ENCODE measurements around the gene RPS18. TPM values are rescaled to one million over a fixed set of nuclear protein-coding genes. Genes with fewer than 3 reads are reported as not detected.
A peak's percentile ranks its signal among the peaks of the same experiment; 100 is the strongest.

RPS18 gene
- total RNA-seq, 2 donors from 2014 or later = 3,349 to 4,633 TPM

- ATAC-seq (replicated peaks) = no peak
- Mint-ChIP-seq H3K4me3 (no peak overlapping the region), H3K36me3 (ENCODE audit: low read depth) (peaks cover 76% of the 10 kb centered on the region), H3K27ac (no peak overlapping the region), H3K27me3 (no peaks in the 10 kb centered on the region), H3K9me3 (no peaks in the 10 kb centered on the region), H3K4me1 (peaks cover 14% of the 10 kb centered on the region)
These were observed 21.3 kb downstream of the RPS18 start for GRCh38 chr6:33292996-33293682.

GRCh38 chr6:33294086-33294823 lies 22.4 kb downstream of the RPS18 start:
- H3K36me3 Mint-ChIP-seq (ENCODE audit: low read depth) = peaks cover 72% of the 10 kb centered on the region
- no peak overlapping the region for H3K27ac Mint-ChIP-seq
- H3K9me3 Mint-ChIP-seq = no peaks in the 10 kb centered on the region
- no peak overlapping the region for H3K4me3 Mint-ChIP-seq
- no peak for ATAC-seq (replicated peaks)
- peaks cover 17% of the 10 kb centered on the region for H3K4me1 Mint-ChIP-seq
- no peaks in the 10 kb centered on the region for H3K27me3 Mint-ChIP-seq

- Mint-ChIP-seq H3K36me3 (ENCODE audit: low read depth) (peaks cover 72% of the 10 kb centered on the region), H3K9me3 (no peaks in the 10 kb centered on the region), H3K4me1 (peaks cover 19% of the 10 kb centered on the region), H3K27ac (peak overlapping the region; percentile 26), H3K27me3 (no peaks in the 10 kb centered on the region), H3K4me3 (no peak overlapping the region)
- no peak for ATAC-seq (replicated peaks)
These were observed 23.9 kb downstream of the RPS18 start for GRCh38 chr6:33295621-33296369.

GRCh38 chr6:33296797-33297405 lies 25.0 kb downstream of the RPS18 start:
- H3K27ac Mint-ChIP-seq = peak overlapping the region; percentile 99
- H3K4me3 Mint-ChIP-seq = peak overlapping the region; percentile 90

GRCh38 chr6:33297406-33297955 lies 25.6 kb downstream of the RPS18 start:
- Mint-ChIP-seq H3K9me3 (no peaks in the 10 kb centered on the region), H3K4me3 (peak overlapping the region; percentile 90), H3K27ac (peak overlapping the region; percentile 99), H3K27me3 (no peaks in the 10 kb centered on the region), H3K36me3 (ENCODE audit: low read depth) (peaks cover 72% of the 10 kb centered on the region), H3K4me1 (peaks cover 14% of the 10 kb centered on the region)
- no peak for ATAC-seq (replicated peaks)

More at GRCh38 chr6:33296797-33297405, 25.0 kb downstream of the RPS18 start:
- H3K9me3 Mint-ChIP-seq = no peaks in the 10 kb centered on the region
- peaks cover 72% of the 10 kb centered on the region for H3K36me3 Mint-ChIP-seq (ENCODE audit: low read depth)
- no peaks in the 10 kb centered on the region for H3K27me3 Mint-ChIP-seq
- no peak for ATAC-seq (replicated peaks)
- H3K4me1 Mint-ChIP-seq = peaks cover 14% of the 10 kb centered on the region

- Mint-ChIP-seq H3K4me1 (peaks cover 14% of the 10 kb centered on the region), H3K36me3 (ENCODE audit: low read depth) (peaks cover 72% of the 10 kb centered on the region), H3K4me3 (peak overlapping the region; percentile 90), H3K27me3 (no peaks in the 10 kb centered on the region), H3K9me3 (no peaks in the 10 kb centered on the region), H3K27ac (peak overlapping the region; percentile 99)
- peak; percentile 41 for ATAC-seq (replicated peaks)
These were observed 26.3 kb downstream of the RPS18 start for GRCh38 chr6:33297956-33298772.

GRCh38 chr6:33298773-33299236 lies 26.9 kb downstream of the RPS18 start, which contains the start of gene RGL2:
RGL2 (minus strand) TSS chr6:33298942; CDS start chr6:33298610, 332 bp downstream.
- peaks cover 76% of the 10 kb centered on the region for H3K36me3 Mint-ChIP-seq (ENCODE audit: low read depth)
- peaks cover 18% of the 10 kb centered on the region for H3K4me1 Mint-ChIP-seq

GRCh38 chr6:33299237-33299944 lies 27.5 kb downstream of the RPS18 start:
- Mint-ChIP-seq H3K4me3 (peak overlapping the region; percentile 90), H3K27me3 (no peaks in the 10 kb centered on the region), H3K36me3 (ENCODE audit: low read depth) (peaks cover 76% of the 10 kb centered on the region), H3K4me1 (peaks cover 20% of the 10 kb centered on the region), H3K9me3 (no peaks in the 10 kb centered on the region), H3K27ac (peak overlapping the region; percentile 99)
- peak; percentile 86 for ATAC-seq (replicated peaks)

More at GRCh38 chr6:33298773-33299236, 26.9 kb downstream of the RPS18 start, which contains the start of gene RGL2:
- peak; percentile 31 for ATAC-seq (replicated peaks)
- Mint-ChIP-seq H3K9me3 (no peaks in the 10 kb centered on the region), H3K27ac (peak within 1 kb of the TSS; percentile 99), H3K4me3 (peak within 1 kb of the TSS; percentile 90), H3K27me3 (no peaks in the 10 kb centered on the region)

GRCh38 chr6:33301877-33302276 lies 30.0 kb downstream of the RPS18 start:
- Mint-ChIP-seq H3K27me3 (no peaks in the 10 kb centered on the region), H3K36me3 (ENCODE audit: low read depth) (peaks cover 87% of the 10 kb centered on the region), H3K9me3 (no peaks in the 10 kb centered on the region), H3K27ac (no peak overlapping the region), H3K4me1 (peaks cover 32% of the 10 kb centered on the region), H3K4me3 (no peak overlapping the region)
- no peak for ATAC-seq (replicated peaks)

- no peaks in the 10 kb centered on the region for H3K27me3 Mint-ChIP-seq
- H3K4me1 Mint-ChIP-seq = peaks cover 32% of the 10 kb centered on the region
- no peak overlapping the region for H3K4me3 Mint-ChIP-seq
- peak overlapping the region; percentile 13 for H3K27ac Mint-ChIP-seq
- H3K36me3 Mint-ChIP-seq (ENCODE audit: low read depth) = peaks cover 99% of the 10 kb centered on the region
- H3K9me3 Mint-ChIP-seq = no peaks in the 10 kb centered on the region
- no peak for ATAC-seq (replicated peaks)
These were observed 32.3 kb downstream of the RPS18 start for GRCh38 chr6:33304216-33304615.

- no peaks in the 10 kb centered on the region for H3K27me3 Mint-ChIP-seq
- peaks cover 24% of the 10 kb centered on the region for H3K4me1 Mint-ChIP-seq
- no peaks in the 10 kb centered on the region for H3K9me3 Mint-ChIP-seq
- H3K36me3 Mint-ChIP-seq (ENCODE audit: low read depth) = peaks cover 97% of the 10 kb centered on the region
- H3K27ac Mint-ChIP-seq = peak overlapping the region; percentile 83
- no peak overlapping the region for H3K4me3 Mint-ChIP-seq
- ATAC-seq (replicated peaks) = no peak
These were observed 33.2 kb downstream of the RPS18 start for GRCh38 chr6:33305052-33305451.

GRCh38 chr6:33306356-33306755 lies 34.5 kb downstream of the RPS18 start:
- no peak overlapping the region for H3K4me3 Mint-ChIP-seq
- peak overlapping the region; percentile 79 for H3K27ac Mint-ChIP-seq
- H3K4me1 Mint-ChIP-seq = peaks cover 23% of the 10 kb centered on the region
- H3K9me3 Mint-ChIP-seq = no peaks in the 10 kb centered on the region
- H3K36me3 Mint-ChIP-seq (ENCODE audit: low read depth) = peaks cover 97% of the 10 kb centered on the region
- no peaks in the 10 kb centered on the region for H3K27me3 Mint-ChIP-seq
- no peak for ATAC-seq (replicated peaks)

All from activated T-helper 17 cell treated with anti-CD3 and anti-CD28 coated beads, Interleukin-2, amount 50 U/mL, for 72 hours (primary cell).